Measurements from ENCODE around the gene R3HCC1L. TPM values are rescaled to one million over a fixed set of nuclear protein-coding genes. Genes with fewer than 3 reads are reported as not detected.

R3HCC1L gene
- total RNA-seq, 1 experiment from 2014 or later: 16.2 TPM

DNA sequence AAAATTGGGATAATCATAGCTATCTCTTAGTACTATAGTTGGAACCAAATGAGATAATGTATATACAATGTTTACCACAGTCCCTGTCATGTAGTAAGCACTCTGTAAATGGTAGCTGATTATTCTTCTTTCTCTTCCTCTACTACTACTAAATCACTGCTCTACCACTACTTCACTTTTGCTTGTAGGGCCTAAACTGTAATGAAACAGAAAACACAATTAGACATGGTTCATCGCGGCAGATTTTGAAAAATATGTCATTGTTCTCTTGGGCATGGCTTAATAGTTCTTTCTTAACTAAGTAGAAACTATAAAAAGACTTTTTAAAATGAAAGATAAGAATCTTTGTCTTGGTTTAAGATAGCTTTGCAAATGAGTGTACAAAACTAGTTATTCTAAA lies 34.9 kb downstream of the R3HCC1L start:
- intact Hi-C loops (cut with micrococcal nuclease; ENCODE audit: unreplicated experiment): no loop called here
- no peak overlapping the region for H3K4me3 ChIP-seq (ENCODE audit: low read depth, low read length, poor library complexity, severe bottlenecking)
- no peak for DNase-seq (ENCODE audit: low spot score)
- CTCF ChIA-PET: interaction anchor here (0.5 to 2.6 kb wide), 2 partner anchors 140 to 1077 kb away, joined by 3 to 16 read pairs; no protein-coding TSS in a partner anchor
- no peaks in the 10 kb centered on the region for H3K36me3 ChIP-seq (ENCODE audit: insufficient read depth, low read length, poor library complexity, severe bottlenecking)
- POLR2A ChIA-PET (ENCODE audit: low non-redundant PET): no interaction called here
- TF ChIP-seq EZH2 (IDR thresholded peaks at IDR 0.05; ENCODE audit: borderline replicate concordance, low read depth, low read length, poor library complexity, severe bottlenecking): no peak
- TF ChIP-seq, protein P1, sequence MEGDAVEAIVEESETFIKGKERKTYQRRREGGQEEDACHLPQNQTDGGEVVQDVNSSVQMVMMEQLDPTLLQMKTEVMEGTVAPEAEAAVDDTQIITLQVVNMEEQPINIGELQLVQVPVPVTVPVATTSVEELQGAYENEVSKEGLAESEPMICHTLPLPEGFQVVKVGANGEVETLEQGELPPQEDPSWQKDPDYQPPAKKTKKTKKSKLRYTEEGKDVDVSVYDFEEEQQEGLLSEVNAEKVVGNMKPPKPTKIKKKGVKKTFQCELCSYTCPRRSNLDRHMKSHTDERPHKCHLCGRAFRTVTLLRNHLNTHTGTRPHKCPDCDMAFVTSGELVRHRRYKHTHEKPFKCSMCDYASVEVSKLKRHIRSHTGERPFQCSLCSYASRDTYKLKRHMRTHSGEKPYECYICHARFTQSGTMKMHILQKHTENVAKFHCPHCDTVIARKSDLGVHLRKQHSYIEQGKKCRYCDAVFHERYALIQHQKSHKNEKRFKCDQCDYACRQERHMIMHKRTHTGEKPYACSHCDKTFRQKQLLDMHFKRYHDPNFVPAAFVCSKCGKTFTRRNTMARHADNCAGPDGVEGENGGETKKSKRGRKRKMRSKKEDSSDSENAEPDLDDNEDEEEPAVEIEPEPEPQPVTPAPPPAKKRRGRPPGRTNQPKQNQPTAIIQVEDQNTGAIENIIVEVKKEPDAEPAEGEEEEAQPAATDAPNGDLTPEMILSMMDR (conservative IDR thresholded peaks at IDR 0.05; ENCODE audit: low read depth, low read length): no peak
- no TSS peak for BruUV-seq (replicated peaks)
- no peaks in the 10 kb centered on the region for H3K9me3 ChIP-seq (ENCODE audit: low read depth, low read length, poor library complexity, severe bottlenecking)
- H3K4me1 ChIP-seq (ENCODE audit: insufficient read depth, low read length, poor library complexity, severe bottlenecking): peaks cover 5% of the 10 kb centered on the region
- no peak overlapping the region for H3K27ac ChIP-seq (ENCODE audit: low read depth, low read length, poor library complexity, severe bottlenecking)
- H3K27me3 ChIP-seq (replicated peaks; ENCODE audit: insufficient read depth, low read depth, low read length, poor library complexity): no peaks in the 10 kb centered on the region

DNA sequence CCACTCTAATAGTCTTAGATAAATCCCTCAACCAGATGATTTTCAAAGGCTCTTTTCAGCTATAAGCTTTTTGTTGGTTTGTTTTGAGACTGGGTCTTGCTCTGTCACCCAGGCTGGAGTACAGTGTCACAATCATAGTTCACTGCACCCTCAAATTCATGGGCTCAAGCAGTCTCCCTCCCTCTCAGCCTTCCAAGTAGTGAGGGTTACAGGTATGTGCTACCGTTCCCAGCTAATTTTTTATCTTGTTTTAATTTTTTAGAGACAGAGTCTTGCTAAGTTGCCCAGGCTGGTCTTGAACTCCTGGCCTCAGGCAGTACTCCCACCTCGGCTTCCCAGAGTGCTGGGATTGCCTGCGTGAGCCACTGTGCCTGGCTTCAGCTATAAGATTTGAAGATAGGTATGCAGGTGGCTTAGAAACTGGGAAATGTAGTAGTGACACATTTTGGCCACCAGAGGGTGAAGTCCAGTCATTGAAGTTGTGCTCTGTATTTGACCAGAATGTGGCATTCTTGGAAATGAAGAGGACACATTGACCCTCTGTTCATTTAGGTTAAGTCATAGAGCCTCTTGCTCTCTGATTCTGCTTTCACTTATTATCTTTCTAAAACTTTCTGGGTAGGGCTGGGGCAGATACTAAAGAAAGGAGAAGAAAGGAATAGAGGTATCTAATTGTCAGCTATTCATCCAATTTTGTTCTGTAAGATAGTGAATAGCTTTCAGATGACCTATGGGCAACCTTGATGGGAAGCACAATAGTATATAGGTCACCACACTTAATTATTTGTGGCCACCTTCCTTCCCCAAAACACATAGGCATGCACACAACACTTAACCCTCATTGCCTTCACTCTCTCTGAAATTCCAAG lies 36.0 kb downstream of the R3HCC1L start:
- intact Hi-C loops (cut with micrococcal nuclease; ENCODE audit: unreplicated experiment): loop anchor here (2.0 to 10.0 kb wide), 2 partner anchors 138 to 1104 kb away; no protein-coding TSS in a partner anchor
- Histone ChIP-seq H3K36me3 (ENCODE audit: insufficient read depth, low read length, poor library complexity, severe bottlenecking) (no peaks in the 10 kb centered on the region), H3K4me1 (ENCODE audit: insufficient read depth, low read length, poor library complexity, severe bottlenecking) (peaks cover 5% of the 10 kb centered on the region), H3K27me3 (replicated peaks; ENCODE audit: insufficient read depth, low read depth, low read length, poor library complexity) (no peaks in the 10 kb centered on the region), H3K9me3 (ENCODE audit: low read depth, low read length, poor library complexity, severe bottlenecking) (no peaks in the 10 kb centered on the region), H3K4me3 (ENCODE audit: low read depth, low read length, poor library complexity, severe bottlenecking) (no peak overlapping the region), H3K27ac (ENCODE audit: low read depth, low read length, poor library complexity, severe bottlenecking) (no peak overlapping the region)
- BruUV-seq (replicated peaks): no TSS peak
- DNase-seq (ENCODE audit: low spot score): peak; percentile 51
- no peak for TF ChIP-seq EZH2 (IDR thresholded peaks at IDR 0.05; ENCODE audit: borderline replicate concordance, low read depth, low read length, poor library complexity, severe bottlenecking)
- TF ChIP-seq, protein P1 (conservative IDR thresholded peaks at IDR 0.05; ENCODE audit: low read depth, low read length): peak; percentile 77
- ChIA-PET POLR2A (ENCODE audit: low non-redundant PET) (interaction anchor here (0.7 kb wide), 1 partner anchor 140 kb away, joined by 3 read pairs; no protein-coding TSS in a partner anchor), CTCF (interaction anchor here (0.7 to 2.6 kb wide), 3 partner anchors 19 to 346 kb away, joined by 3 to 16 read pairs (median 3); no protein-coding TSS in a partner anchor)

DNA sequence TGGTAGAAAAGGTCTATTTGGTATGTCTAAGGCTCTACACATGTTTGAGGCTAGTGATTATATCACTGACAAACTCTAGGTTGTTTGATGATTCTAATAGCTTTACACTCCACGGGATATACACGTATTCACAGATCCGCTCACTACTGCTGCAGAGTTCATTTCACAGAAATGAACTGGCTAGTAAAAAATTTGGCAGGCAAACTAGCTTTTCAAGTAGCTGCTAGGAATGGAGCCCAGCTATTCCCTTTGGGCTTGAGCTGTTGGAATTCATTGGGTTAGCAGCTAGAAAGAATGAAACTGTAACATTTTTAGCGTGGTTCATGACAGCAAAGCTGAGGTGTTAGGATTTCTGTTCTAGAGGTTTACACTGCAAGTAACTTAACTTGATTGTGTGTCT lies 37.6 kb downstream of the R3HCC1L start:
- Histone ChIP-seq H3K27me3 (replicated peaks; ENCODE audit: insufficient read depth, low read depth, low read length, poor library complexity) (no peaks in the 10 kb centered on the region), H3K27ac (ENCODE audit: low read depth, low read length, poor library complexity, severe bottlenecking) (no peak overlapping the region), H3K4me1 (ENCODE audit: insufficient read depth, low read length, poor library complexity, severe bottlenecking) (peaks cover 5% of the 10 kb centered on the region), H3K36me3 (ENCODE audit: insufficient read depth, low read length, poor library complexity, severe bottlenecking) (no peaks in the 10 kb centered on the region), H3K9me3 (ENCODE audit: low read depth, low read length, poor library complexity, severe bottlenecking) (no peaks in the 10 kb centered on the region), H3K4me3 (ENCODE audit: low read depth, low read length, poor library complexity, severe bottlenecking) (no peak overlapping the region)
- TF ChIP-seq, protein P1 (conservative IDR thresholded peaks at IDR 0.05; ENCODE audit: low read depth, low read length): no peak
- TF ChIP-seq EZH2 (IDR thresholded peaks at IDR 0.05; ENCODE audit: borderline replicate concordance, low read depth, low read length, poor library complexity, severe bottlenecking): no peak
- POLR2A ChIA-PET (ENCODE audit: low non-redundant PET): no interaction called here
- no TSS peak for BruUV-seq (replicated peaks)
- CTCF ChIA-PET: no interaction called here
- DNase-seq (ENCODE audit: low spot score): no peak
- intact Hi-C loops (cut with micrococcal nuclease; ENCODE audit: unreplicated experiment): loop anchor here (10.0 kb wide), 1 partner anchor 1103 kb away; no protein-coding TSS in a partner anchor

All from A673 (cell line).